ENCODE measurements around the gene METTL9.
"Not testable (repeated sequence)": the region's sequence is repeated elsewhere in the genome, so short reads cannot be mapped to it uniquely, and the experiment has no call there.

The METTL9 gene

GRCh38 chr16:21689107-21689506 is 89.7 kb downstream of the METTL9 start:
- TF ChIP-seq, protein P1, sequence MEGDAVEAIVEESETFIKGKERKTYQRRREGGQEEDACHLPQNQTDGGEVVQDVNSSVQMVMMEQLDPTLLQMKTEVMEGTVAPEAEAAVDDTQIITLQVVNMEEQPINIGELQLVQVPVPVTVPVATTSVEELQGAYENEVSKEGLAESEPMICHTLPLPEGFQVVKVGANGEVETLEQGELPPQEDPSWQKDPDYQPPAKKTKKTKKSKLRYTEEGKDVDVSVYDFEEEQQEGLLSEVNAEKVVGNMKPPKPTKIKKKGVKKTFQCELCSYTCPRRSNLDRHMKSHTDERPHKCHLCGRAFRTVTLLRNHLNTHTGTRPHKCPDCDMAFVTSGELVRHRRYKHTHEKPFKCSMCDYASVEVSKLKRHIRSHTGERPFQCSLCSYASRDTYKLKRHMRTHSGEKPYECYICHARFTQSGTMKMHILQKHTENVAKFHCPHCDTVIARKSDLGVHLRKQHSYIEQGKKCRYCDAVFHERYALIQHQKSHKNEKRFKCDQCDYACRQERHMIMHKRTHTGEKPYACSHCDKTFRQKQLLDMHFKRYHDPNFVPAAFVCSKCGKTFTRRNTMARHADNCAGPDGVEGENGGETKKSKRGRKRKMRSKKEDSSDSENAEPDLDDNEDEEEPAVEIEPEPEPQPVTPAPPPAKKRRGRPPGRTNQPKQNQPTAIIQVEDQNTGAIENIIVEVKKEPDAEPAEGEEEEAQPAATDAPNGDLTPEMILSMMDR (conservative IDR thresholded peaks at IDR 0.05), result no peak

DNA sequence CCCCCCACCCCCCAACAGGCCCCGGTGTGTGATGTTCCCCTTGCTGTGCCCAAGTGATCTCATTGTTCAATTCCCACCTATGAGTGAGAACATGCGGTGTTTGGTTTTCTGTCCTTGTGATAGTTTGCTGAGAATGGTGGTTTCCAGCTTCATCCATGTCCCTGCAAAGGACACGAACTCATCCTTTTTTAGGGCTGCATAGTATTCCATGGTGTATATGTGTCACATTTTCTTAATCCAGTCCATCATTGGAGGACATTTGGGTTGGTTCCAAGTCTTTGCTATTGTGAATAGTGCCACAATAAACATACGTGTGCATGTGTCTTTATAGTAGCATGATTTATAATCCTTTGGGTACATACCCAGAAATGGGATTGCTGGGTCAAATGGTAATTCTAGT is 91.6 kb downstream of the METTL9 start:
- not testable (repeated sequence) for H3K27ac ChIP-seq

More at GRCh38 chr16:21689107-21689506, 89.7 kb downstream of the METTL9 start:
- no peak overlapping the region for H3K27ac ChIP-seq

DNA sequence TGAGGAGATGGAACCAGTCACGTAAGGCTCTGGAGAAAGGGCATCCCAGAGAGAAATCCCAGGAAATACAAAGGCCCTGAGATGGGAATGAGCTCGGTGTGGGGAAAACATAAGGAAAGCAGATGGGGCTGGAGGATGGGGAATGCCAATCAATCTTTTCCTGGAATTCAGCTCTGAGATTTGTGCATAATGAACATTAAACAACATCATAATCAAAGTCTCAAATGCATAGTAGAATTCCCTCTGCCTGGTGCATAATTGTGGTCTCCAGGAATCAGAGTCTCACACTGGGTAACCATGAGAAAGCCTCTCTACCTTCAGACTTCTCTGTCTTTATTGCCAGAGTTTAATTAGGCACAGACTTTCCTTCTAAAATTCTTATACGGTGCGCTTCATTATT is 95.2 kb downstream of the METTL9 start:
- TF ChIP-seq, protein P1 (conservative IDR thresholded peaks at IDR 0.05), result no peak
- H3K27ac ChIP-seq, result no peak overlapping the region

DNA sequence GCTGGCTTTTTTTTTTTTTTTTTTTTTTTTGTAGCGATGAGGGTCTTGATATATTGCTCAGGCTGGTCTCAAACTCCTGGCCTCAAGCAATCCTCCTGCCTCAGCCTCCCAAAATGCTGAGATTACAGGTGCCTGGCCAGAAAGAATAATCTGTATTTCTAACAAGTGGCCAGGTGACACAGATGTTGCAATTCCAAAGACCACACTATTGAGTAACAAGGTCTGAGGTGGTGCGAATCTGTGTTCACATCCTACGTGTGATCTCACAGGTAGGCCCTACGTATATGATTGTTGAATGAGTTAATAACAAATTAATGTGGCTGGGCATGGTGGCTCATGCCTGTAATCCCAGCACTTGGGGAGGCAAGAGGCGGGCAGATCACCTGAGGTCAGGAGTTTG is 97.7 kb downstream of the METTL9 start:
- no peak overlapping the region for H3K27ac ChIP-seq
- TF ChIP-seq, protein P1 (conservative IDR thresholded peaks at IDR 0.05), result no peak

GRCh38 chr16:21698169-21699032 is 99.0 kb downstream of the METTL9 start:
- TF ChIP-seq, protein P1 (conservative IDR thresholded peaks at IDR 0.05), result no peak
- H3K27ac ChIP-seq, result no peak overlapping the region

- H3K27ac ChIP-seq, result no peak overlapping the region
- TF ChIP-seq, protein P1 (conservative IDR thresholded peaks at IDR 0.05), result no peak
Observed at GRCh38 chr16:21701271-21701670, 101.9 kb downstream of the METTL9 start.

DNA sequence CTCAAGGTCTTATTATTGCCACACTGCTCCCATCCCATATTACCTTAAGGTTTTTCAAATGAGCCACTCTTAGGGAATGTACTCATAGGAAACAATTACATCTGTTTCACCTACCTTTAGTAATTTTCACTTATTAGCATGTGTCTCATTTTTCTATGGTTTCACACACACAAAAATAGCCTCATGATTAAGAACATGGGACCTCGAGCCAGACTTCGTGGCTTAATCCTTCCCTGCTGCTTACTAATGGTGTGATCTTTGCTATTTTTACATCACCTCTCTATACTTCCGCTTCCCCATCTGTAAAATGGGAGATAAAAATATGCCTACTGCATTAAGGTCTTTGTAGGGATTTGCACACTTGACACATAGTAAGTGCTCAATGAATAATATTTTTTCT is 102.9 kb downstream of the METTL9 start:
- TF ChIP-seq, protein P1 (conservative IDR thresholded peaks at IDR 0.05), result no peak
- no peak overlapping the region for H3K27ac ChIP-seq

DNA sequence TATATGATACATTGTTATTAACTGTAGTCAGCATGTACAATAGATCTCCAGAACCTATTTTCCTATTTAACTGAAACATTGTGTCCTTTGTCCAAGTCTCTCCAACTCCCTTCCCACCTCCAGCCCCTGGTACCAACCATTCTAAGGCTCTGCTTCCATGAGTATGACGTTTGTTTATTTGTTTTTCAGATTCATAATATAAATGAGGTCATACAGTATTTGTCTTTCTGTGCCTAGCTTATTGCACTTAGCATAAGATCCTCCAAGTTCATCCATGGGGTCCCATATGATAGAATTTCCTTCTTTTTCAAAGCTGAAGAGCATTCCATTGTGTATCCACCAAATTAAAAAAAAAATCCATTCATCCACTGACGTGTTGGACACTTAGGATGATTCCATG is 103.8 kb downstream of the METTL9 start:
- TF ChIP-seq, protein P1 (conservative IDR thresholded peaks at IDR 0.05), result no peak
- H3K27ac ChIP-seq, result no peak overlapping the region
